Endothelial cell of umbilical vein (primary cell): ENCODE data around the gene PRRC1. TPM values are rescaled to one million over a fixed set of nuclear protein-coding genes. Genes with fewer than 3 reads are reported as not detected.

Experiments
- BruUV-seq: library from RNA; stranded (reverse); fragments of 400-500 nt; replicated peaks from 2 replicates; lab custom pipeline; 2021; lab: Mats Ljungman, UMichigan
- CTCF ChIA-PET: fragments of 300-600, 350-600 bp; sonication (Branson Sonifier 250); formaldehyde crosslinking; loops from one replicate; lab custom pipeline; 2021; ENCODE audit warnings: antibody characterized with exemption, inconsistent platforms; lab: Charles Lee
- POLR2A ChIA-PET: fragments of 300-600, 350-600 bp; sonication (Branson Sonifier 250); formaldehyde crosslinking; loops from one replicate; lab custom pipeline; 2021; ENCODE audit warnings: antibody characterized with exemption, inconsistent platforms; lab: Charles Lee
- DNase-seq: peaks from one replicate; pipeline ENCODE4 v3.0.0-alpha.2; 2011; ENCODE audit warnings: low read depth, low spot score
- FAIRE-seq: peaks from 2 replicates; lab custom pipeline; 2011; peaks lifted over from hg19 to GRCh38; lab: Jason Lieb, UNC
- H2AFZ ChIP-seq: 2 replicates; pipeline ENCODE4 v1.6.0; 2012; ENCODE audit warnings: low read depth, low read length, control low read depth, inconsistent platforms
- H3K27ac ChIP-seq: 2 replicates; pipeline ENCODE4 v1.5.1; 2011; ENCODE audit warnings: low read depth, mild to moderate bottlenecking, control low read depth, low read length, moderate library complexity; ENCODE audit not compliant: insufficient read depth
- H3K27me3 ChIP-seq, 2 experiments: 2 replicates each; pipeline versions ENCODE4 v1.6.0 to v1.6.1; 2011; ENCODE audit warnings: low read length in 2 of 2, mixed read lengths in 1 of 2; ENCODE audit not compliant: control insufficient read depth in 2 of 2, insufficient read depth in 2 of 2
- H3K36me3 ChIP-seq, 2 experiments: 2 replicates in 1 of 2; 3 replicates in 1 of 2; pipeline ENCODE4 v1.5.1; 2011; ENCODE audit warnings: low read length in 2 of 2, mild to moderate bottlenecking in 1 of 2, moderate library complexity in 1 of 2; ENCODE audit not compliant: control insufficient read depth in 2 of 2, insufficient read depth in 2 of 2; ENCODE audit errors: extremely low read depth in 1 of 2
- H3K4me1 ChIP-seq: 3 replicates; pipeline ENCODE4 v1.5.1; 2011; ENCODE audit warnings: mild to moderate bottlenecking, low read length; ENCODE audit not compliant: control insufficient read depth, insufficient read depth; ENCODE audit errors: extremely low read depth
- H3K4me2 ChIP-seq: 2 replicates; pipeline ENCODE4 v1.6.1; 2011; ENCODE audit warnings: low read length, control low read depth, mixed read lengths; ENCODE audit not compliant: insufficient read depth
- H3K4me3 ChIP-seq, 3 experiments: fragments of 200-600 bp in 1 of 3; sonication (generic), shearing (Covaris generic) in 1 of 3; replicated peaks in 1 of 3; 2 replicates each; pipeline ENCODE4 v1.5.1; 2011 to 2016; ENCODE audit warnings: control low read depth in 3 of 3, low read length in 3 of 3, mild to moderate bottlenecking in 2 of 3, inconsistent platforms in 1 of 3, low read depth in 1 of 3, moderate library complexity in 1 of 3; ENCODE audit not compliant: insufficient read depth in 1 of 3
- H3K79me2 ChIP-seq: 2 replicates; pipeline ENCODE4 v1.6.0; 2012; ENCODE audit warnings: low read length, inconsistent platforms; ENCODE audit not compliant: control insufficient read depth, insufficient read depth
- H3K9ac ChIP-seq: replicated peaks from 2 replicates; pipeline ENCODE3; 2011; ENCODE audit warnings: low read length, control low read depth; ENCODE audit not compliant: insufficient read depth; ENCODE audit errors: extremely low read depth
- H3K9me1 ChIP-seq: replicated peaks from 3 replicates; pipeline ENCODE4 v1.6.0; 2011; ENCODE audit warnings: mild to moderate bottlenecking, low read length; ENCODE audit not compliant: control insufficient read depth, insufficient read depth; ENCODE audit errors: extremely low read depth
- H3K9me3 ChIP-seq: replicated peaks from 2 replicates; pipeline ENCODE4 v1.5.1; 2012; ENCODE audit warnings: low read length, inconsistent platforms; ENCODE audit not compliant: control insufficient read depth, insufficient read depth
- H4K20me1 ChIP-seq: replicated peaks from 2 replicates; pipeline ENCODE3; 2011; ENCODE audit warnings: mild to moderate bottlenecking, low read length; ENCODE audit not compliant: control insufficient read depth, insufficient read depth; ENCODE audit errors: extremely low read depth
- CTCF ChIP-seq, 2 donors: IDR thresholded peaks; 1 replicate in 1 of 2; 2 replicates in 1 of 2; pipeline ENCODE4 v1.5.1; 2011; ENCODE audit warnings: low read length in 2 of 2, mild to moderate bottlenecking in 2 of 2, moderate library complexity in 2 of 2, control low read depth in 1 of 2, inconsistent platforms in 1 of 2, low read depth in 1 of 2; ENCODE audit not compliant: insufficient read depth in 1 of 2; ENCODE audit errors: extremely low read depth in 1 of 2
- EZH2 ChIP-seq: IDR thresholded peaks from 2 replicates; pipeline ENCODE4 v1.6.1; 2012; ENCODE audit warnings: borderline replicate concordance, low read depth, mild to moderate bottlenecking, moderate library complexity, low read length, inconsistent platforms; ENCODE audit not compliant: severe bottlenecking
- FOS ChIP-seq: IDR thresholded peaks from 2 replicates; pipeline ENCODE4 v1.6.1; 2011; ENCODE audit warnings: mild to moderate bottlenecking, low read length, moderate library complexity, borderline replicate concordance; ENCODE audit not compliant: insufficient read depth
- GATA2 ChIP-seq: IDR thresholded peaks from 2 replicates; pipeline ENCODE4 v1.7.0; 2011; ENCODE audit warnings: low read depth, mild to moderate bottlenecking, moderate library complexity, mixed read lengths, low read length; ENCODE audit not compliant: insufficient read length, insufficient read depth
- JUN ChIP-seq: IDR thresholded peaks from 2 replicates; pipeline ENCODE4 v1.6.1; 2011; ENCODE audit warnings: borderline replicate concordance, low read depth; ENCODE audit not compliant: insufficient read length, insufficient read depth
- MAX ChIP-seq: IDR thresholded peaks from 2 replicates; pipeline ENCODE4 v1.6.1; 2011; ENCODE audit not compliant: insufficient read depth, insufficient read length
- MYC ChIP-seq: IDR thresholded peaks from one replicate; pipeline ENCODE4 v1.6.1; 2011; ENCODE audit warnings: mild to moderate bottlenecking, low read depth, low read length
- POLR2A ChIP-seq: IDR thresholded peaks from 2 replicates; pipeline ENCODE4 v1.6.1; 2012; ENCODE audit warnings: low read depth, mild to moderate bottlenecking, control low read depth, low read length
- POLR2AphosphoS5 ChIP-seq: IDR thresholded peaks from 2 replicates; pipeline ENCODE4 v1.6.1; 2012; ENCODE audit warnings: low read depth, mild to moderate bottlenecking, control low read depth, low read length, moderate library complexity; ENCODE audit not compliant: insufficient read depth
- dilution Hi-C: fragments of 300-500 bp; cut with MboI; formaldehyde crosslinking; loops from one replicate; pipeline ENCODE4 v1.15.0; 2019; ENCODE audit warnings: low sequenced_read_pairs; ENCODE audit not compliant: extremely low pct_ligation_motif_present
- intact Hi-C: fragments of 100-400 bp; cut with micrococcal nuclease; formaldehyde crosslinking; loops from one replicate; pipeline ENCODE4 v1.10.0; 2022
- polyA plus RNA-seq, 4 experiments: library from polyadenylated mRNA; depleted of rRNA in 3 of 4; stranded (reverse) in 3 of 4; unstranded in 1 of 4; fragments of >200 nt; gene quantifications; 2 replicates each; pipeline versions ENCODE4 v1.2.1 to v1.2.3, GENCODE V29; 2011 to 2012; ENCODE audit warnings: missing spikeins in 1 of 4
- total RNA-seq: library from RNA; stranded (reverse); gene quantifications from 2 replicates; pipeline ENCODE4 v1.2.3, GENCODE V29; 2021

Gene PRRC1
- total and polyA plus RNA-seq, 2 donors (not counting 3 experiments of a cell fraction or from before 2014, with no cell fraction given), result 64.4 to 77.6 TPM

GRCh38 chr5:127587246-127587917, 69.9 kb downstream of the PRRC1 start:
- POLR2A ChIA-PET, result no interaction called here
- CTCF ChIA-PET, result interaction anchor here (1.4 kb wide), 1 partner anchor 10 kb away, joined by 3 read pairs; no protein-coding TSS in a partner anchor
- Histone ChIP-seq H3K79me2 (no peaks in the 10 kb centered on the region), H3K4me2 (no peak overlapping the region), H4K20me1 (no peaks in the 10 kb centered on the region), H3K9ac (no peak overlapping the region), H2AFZ (no peak overlapping the region), H3K9me3 (no peaks in the 10 kb centered on the region), H3K27ac (no peak overlapping the region), H3K36me3 (no peaks in the 10 kb centered on the region), H3K4me3 (no peak overlapping the region), H3K9me1 (no peaks in the 10 kb centered on the region), H3K4me1 (no peaks in the 10 kb centered on the region), H3K27me3 (peaks cover 6 to 18% of the 10 kb centered on the region in 2 experiments)
- no TSS peak for BruUV-seq
- intact Hi-C loops, result no loop called here
- no peak for FAIRE-seq
- dilution Hi-C loops, result no loop called here
- TF ChIP-seq FOS (no peak), POLR2A (no peak), JUN (no peak), MAX (no peak), CTCF (IDR thresholded peaks at IDR 0.05; ENCODE audit: extremely low read depth in 1 of 2, insufficient read depth in 1 of 2, low read depth in 1 of 2, low read length in 2 of 2) (no peak), EZH2 (no peak), MYC (no peak), POLR2AphosphoS5 (no peak), GATA2 (no peak)
- no peak for DNase-seq
